Gastrocnemius medialis (tissue), 4 donors: ENCODE results near the gene ASCL5.

Experiments
- CTCF ChIP-seq, 5 experiments: fragments of 450-650 bp in 3 of 5; fragments of 200-600 bp in 2 of 5; sonication (generic) in 2 of 5; IDR thresholded peaks in 4 of 5; conservative IDR thresholded peaks in 1 of 5; 1 replicate in 4 of 5; 2 replicates in 1 of 5; pipeline ENCODE4 v1.5.1; 2016 to 2019; ENCODE audit warnings: antibody characterized with exemption in 5 of 5, mild to moderate bottlenecking in 3 of 5, moderate library complexity in 3 of 5
- POLR2A ChIP-seq, 2 donors: fragments of 450-650 bp; IDR thresholded peaks; one replicate each; pipeline ENCODE4 v1.6.1; 2017; ENCODE audit warnings: antibody characterized with exemption in 2 of 2, mild to moderate bottlenecking in 2 of 2, moderate library complexity in 2 of 2

GRCh38 chr1:201116091-201116490 lies 10.9 kb downstream of the ASCL5 start:
- TF ChIP-seq POLR2A (IDR thresholded peaks at IDR 0.05) (no peak), CTCF (IDR thresholded peaks at IDR 0.05 in 4 of 5, conservative IDR thresholded peaks at IDR 0.05 in 1 of 5) (no peak)
